Fibroblast of the aortic adventitia (primary cell): ENCODE results near the gene ZNF423. TPM values are rescaled to one million over a fixed set of nuclear protein-coding genes. Genes with fewer than 3 reads are reported as not detected.

Experiments
- DNase-seq: peaks from one replicate; pipeline ENCODE4 v3.0.0-alpha.2; 2010; ENCODE audit warnings: low read depth
- H3K4me3 ChIP-seq: 2 replicates; pipeline ENCODE4 v1.5.1; 2011; ENCODE audit warnings: low read depth, mild to moderate bottlenecking, control low read depth, low read length, moderate library complexity
- CTCF ChIP-seq: IDR thresholded peaks from 2 replicates; pipeline ENCODE4 v1.5.1; 2011; ENCODE audit warnings: mild to moderate bottlenecking, low read length, control low read depth, inconsistent platforms; ENCODE audit not compliant: insufficient read depth
- total RNA-seq: library from RNA; depleted of rRNA; stranded (reverse); fragments of >200 nt; gene quantifications from 2 replicates; pipeline ENCODE4 v1.2.3, GENCODE V29; 2012; ENCODE audit warnings: low replicate concordance

Gene ZNF423
- total RNA-seq, 1 donor = 13.5 TPM

DNA sequence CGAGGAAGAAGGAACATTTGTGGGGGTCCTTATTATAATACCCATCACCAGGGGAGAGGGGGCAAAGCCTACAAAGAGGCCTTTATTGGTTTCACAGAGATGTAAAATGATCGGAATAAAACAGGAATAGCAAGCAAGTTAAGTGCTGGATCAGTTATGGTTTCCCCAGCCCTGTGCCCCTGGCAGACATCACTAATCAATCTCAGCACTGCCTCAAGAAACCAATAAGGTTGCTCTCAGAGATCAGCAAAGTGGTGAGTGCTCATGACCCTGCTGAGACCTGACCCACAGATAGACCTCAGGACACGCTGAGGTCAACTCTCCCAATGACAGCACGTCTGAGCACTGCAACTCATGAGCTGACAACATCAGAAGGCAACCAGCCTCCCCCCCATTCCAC is 66.3 kb downstream of the ZNF423 start:
- no peak for TF ChIP-seq CTCF
- no peak for DNase-seq

DNA sequence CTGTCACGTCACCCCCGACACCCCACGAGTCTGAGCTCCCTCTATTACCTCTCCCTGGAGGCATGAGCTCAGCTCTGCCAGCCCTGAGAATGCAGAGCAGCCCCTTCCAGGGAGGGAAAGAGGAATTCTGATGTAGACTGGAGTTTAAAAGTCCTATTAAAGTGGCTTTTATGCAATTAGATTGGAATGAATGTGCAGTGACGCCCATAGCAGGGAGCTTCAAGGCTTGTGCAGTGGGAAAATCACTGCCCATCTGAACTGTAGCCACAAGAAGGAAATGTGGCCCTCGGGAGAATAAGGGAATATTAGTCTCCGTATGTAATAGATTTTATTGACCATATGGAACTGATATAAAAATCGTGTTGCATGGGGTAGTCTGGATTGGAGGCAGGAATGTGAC is 66.9 kb downstream of the ZNF423 start:
- DNase-seq = peak; percentile 34
- no peak for TF ChIP-seq CTCF
- H3K4me3 ChIP-seq = no peak overlapping the region

More for the DNA sequence above, 66.3 kb downstream of the ZNF423 start:
- no peak overlapping the region for H3K4me3 ChIP-seq

GRCh38 chr16:49788572-49788971 is 67.3 kb downstream of the ZNF423 start:
- peak; percentile 30 for DNase-seq
- no peak overlapping the region for H3K4me3 ChIP-seq
- TF ChIP-seq CTCF = no peak

DNA sequence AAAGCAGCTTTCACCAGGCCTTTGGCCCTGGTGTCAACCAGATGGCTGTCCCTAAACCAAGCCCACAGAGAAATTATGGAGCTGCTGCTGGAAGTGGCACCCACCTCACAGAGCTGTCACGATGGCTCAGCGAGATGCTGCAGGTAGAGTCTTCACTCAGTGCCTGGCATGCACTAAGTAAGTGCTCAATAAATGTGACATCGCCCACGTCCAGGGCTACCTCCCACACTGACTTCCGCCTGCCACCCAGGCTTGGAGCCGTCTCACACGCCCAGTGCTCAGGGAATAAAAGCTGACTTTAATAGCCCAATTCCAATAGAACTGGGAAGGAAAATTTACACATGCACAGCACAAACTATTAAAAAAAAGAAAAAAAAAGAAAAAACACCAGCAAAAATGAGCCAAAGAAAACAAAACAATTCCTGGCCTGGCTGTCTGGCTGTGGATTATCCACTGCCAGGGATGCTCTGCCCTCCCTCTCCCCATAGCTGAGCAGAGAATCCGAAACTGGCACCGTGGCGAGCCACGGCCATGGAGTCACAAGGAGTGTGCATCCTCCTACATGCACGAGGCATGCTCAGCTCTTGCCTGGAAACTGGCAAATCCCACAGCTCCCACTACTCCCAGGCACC is 68.9 kb downstream of the ZNF423 start:
- no peak overlapping the region for H3K4me3 ChIP-seq
- DNase-seq = no peak
- TF ChIP-seq CTCF = no peak

DNA sequence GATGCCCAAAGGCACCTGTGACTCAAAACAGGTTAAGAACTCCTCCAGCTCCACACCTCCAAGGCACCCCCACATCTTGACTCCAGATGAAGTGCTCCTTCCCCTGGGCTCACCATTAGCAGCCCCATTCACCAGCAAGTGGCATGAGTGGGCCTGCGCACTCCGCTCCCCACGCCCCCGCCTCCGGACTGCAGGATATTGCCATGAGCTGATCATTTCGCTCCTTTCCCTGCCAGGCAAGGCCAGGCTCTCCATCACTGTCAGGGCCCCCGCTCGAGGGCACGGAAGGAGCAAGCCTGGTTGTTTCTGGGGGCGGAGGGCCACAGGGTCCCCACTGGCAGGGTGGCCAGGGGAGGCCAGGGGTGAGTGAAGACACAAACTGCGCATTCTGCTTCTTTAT is 69.9 kb downstream of the ZNF423 start:
- no peak for DNase-seq
- TF ChIP-seq CTCF = no peak
- no peak overlapping the region for H3K4me3 ChIP-seq

DNA sequence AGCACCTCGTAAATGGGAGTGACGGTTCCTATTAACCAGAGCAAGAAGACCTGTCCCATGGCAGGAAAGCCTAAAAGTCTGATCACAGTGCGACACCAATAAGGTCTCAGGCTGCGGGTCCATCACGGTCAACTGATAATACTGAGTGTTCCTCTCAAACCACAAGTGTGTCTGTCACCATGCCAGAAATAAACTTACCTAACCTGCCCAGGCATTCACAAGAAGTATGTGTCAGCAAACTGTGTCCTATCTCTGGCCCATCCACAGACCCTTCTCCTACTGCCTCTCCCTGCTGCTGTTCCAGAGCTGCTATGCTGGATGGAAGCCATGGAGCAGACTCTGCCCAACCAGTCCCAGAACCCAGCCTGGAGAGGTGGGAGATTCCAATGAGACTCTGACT is 73.5 kb downstream of the ZNF423 start:
- no peak for DNase-seq
- TF ChIP-seq CTCF = no peak
- H3K4me3 ChIP-seq = no peak overlapping the region

DNA sequence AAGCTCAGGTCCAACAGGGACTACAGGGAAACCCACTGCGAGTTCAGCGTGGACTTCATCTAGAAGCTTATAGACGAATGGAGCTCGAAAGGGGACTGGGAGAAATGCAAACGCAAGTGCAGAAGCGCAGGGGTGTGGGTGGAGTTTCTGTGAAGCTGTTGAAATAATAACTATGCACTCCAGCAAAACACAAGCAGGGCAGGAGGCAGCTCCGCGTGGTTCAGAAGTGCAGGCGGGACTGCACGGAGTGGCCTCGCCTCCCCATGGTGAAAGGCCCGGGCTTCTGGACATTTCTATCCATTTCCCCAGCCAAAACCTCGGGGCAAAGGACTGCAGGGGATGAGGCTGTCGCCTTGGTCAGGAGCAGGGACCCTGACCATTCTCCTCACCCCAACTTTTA is 74.5 kb downstream of the ZNF423 start:
- peak; percentile 4 for DNase-seq
- H3K4me3 ChIP-seq = no peak overlapping the region
- TF ChIP-seq CTCF = no peak
